Osteoblast (primary cell): Measurements from ENCODE around the gene NFATC4. TPM values are rescaled to one million over a fixed set of nuclear protein-coding genes. Genes with fewer than 3 reads are reported as not detected.

Source experiments
- DNase-seq: peaks from one replicate; pipeline ENCODE4 v3.0.0; 2011; ENCODE audit warnings: low spot score, mixed read lengths; ENCODE audit not compliant: insufficient read length; ENCODE audit errors: missing footprints
- H2AFZ ChIP-seq: 2 replicates; pipeline ENCODE4 v1.6.0; 2011; ENCODE audit warnings: mild to moderate bottlenecking, low read length
- H3K27ac ChIP-seq: 2 replicates; pipeline ENCODE4 v1.5.1; 2011; ENCODE audit warnings: mild to moderate bottlenecking, low read depth, low read length, moderate library complexity
- H3K27me3 ChIP-seq: 2 replicates; pipeline ENCODE4 v1.6.0; 2012; ENCODE audit warnings: mild to moderate bottlenecking, control low read depth, inconsistent platforms, low read length, moderate library complexity; ENCODE audit not compliant: insufficient read depth
- H3K36me3 ChIP-seq: 2 replicates; pipeline ENCODE4 v1.5.1; 2011; ENCODE audit warnings: mild to moderate bottlenecking, low read length, control low read depth, moderate library complexity; ENCODE audit not compliant: insufficient read depth
- H3K4me1 ChIP-seq: 2 replicates; pipeline ENCODE4 v1.5.1; 2011; ENCODE audit warnings: mild to moderate bottlenecking, low read length, control low read depth, moderate library complexity; ENCODE audit not compliant: insufficient read depth
- H3K4me2 ChIP-seq: 2 replicates; pipeline ENCODE4 v1.6.0; 2011; ENCODE audit warnings: mild to moderate bottlenecking, low read length; ENCODE audit not compliant: insufficient read depth
- H3K4me3 ChIP-seq: fragments of 200-600 bp; sonication (generic); 3 replicates; pipeline ENCODE4 v1.5.1; 2012; ENCODE audit warnings: mild to moderate bottlenecking, low read length, inconsistent platforms; ENCODE audit not compliant: insufficient read depth
- H3K79me2 ChIP-seq: 2 replicates; pipeline ENCODE4 v1.6.0; 2012; ENCODE audit warnings: mild to moderate bottlenecking, low read length, control low read depth, inconsistent platforms; ENCODE audit not compliant: insufficient read depth
- H3K9me3 ChIP-seq: 2 replicates; pipeline ENCODE4 v1.5.1; 2011; ENCODE audit warnings: low read depth, low read length, control low read depth
- H4K20me1 ChIP-seq: 2 replicates; pipeline ENCODE4 v1.6.0; 2012; ENCODE audit warnings: mild to moderate bottlenecking, low read length, control low read depth; ENCODE audit not compliant: insufficient read depth
- total RNA-seq: library from RNA; depleted of rRNA; stranded (reverse); fragments of >200 nt; gene quantifications from 2 replicates; pipeline ENCODE4 v1.2.3, GENCODE V29; 2012
- TF ChIP-seq, protein P1 (sequence below): IDR thresholded peaks from 2 replicates; pipeline ENCODE4 v1.5.1; 2011; ENCODE audit warnings: mild to moderate bottlenecking, low read depth, low read length, moderate library complexity; ENCODE audit errors: extremely low read depth

NFATC4 gene
- 101 and 107 TPM in 2 replicates for total RNA-seq

DNA sequence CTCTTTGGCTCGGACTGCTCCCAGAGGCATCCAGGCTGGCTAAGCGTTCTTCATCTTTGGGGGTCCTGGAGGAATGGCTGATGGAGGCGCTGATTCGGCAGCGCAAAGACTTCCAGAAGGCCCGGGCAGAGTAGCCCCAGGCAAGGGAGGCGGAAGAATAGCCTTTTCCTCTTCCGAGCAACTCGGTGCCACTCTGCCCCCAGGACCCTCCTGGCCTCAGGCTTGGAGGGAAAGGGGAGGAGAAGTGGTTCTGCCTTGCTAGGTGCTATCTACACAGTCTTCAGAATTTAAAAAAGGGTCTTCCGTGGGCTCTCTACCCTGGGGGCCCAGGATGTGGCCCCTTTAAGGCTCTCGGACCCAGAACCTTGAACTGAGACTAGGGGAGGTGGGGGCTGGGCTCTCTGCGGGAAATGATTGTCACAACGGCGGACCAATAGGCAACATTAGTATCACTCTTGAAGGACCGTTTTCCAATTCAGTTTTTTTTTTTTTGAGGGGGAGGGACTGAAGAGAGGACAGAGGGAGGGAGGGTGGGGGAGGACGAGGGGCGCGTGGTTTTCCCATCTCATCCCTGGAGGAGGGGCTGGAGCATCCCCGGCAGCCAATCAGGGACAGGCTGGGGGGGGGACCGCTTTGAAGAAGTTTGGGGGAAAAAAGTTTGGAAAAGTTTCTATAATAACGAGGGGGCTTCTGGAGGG is at the start of gene NFATC4:
NFATC4 (plus strand) TSS at position 671 of the 698 bp plus-strand sequence. CDS start 157 bp downstream, outside the sequence.
- peak; percentile 97 for DNase-seq
- Histone ChIP-seq H3K4me3 (peak within 1 kb of the TSS; percentile 90), H2AFZ (peak within 1 kb of the TSS; percentile 96), H3K36me3 (peaks cover 28% of the 10 kb centered on the region), H3K27ac (peak within 1 kb of the TSS; percentile 99), H3K4me1 (peaks cover 70% of the 10 kb centered on the region), H3K9me3 (no peaks in the 10 kb centered on the region), H4K20me1 (peaks cover 22% of the 10 kb centered on the region), H3K27me3 (no peaks in the 10 kb centered on the region), H3K4me2 (peak within 1 kb of the TSS; percentile 95), H3K79me2 (peaks cover 37% of the 10 kb centered on the region)
- TF ChIP-seq, protein P1, sequence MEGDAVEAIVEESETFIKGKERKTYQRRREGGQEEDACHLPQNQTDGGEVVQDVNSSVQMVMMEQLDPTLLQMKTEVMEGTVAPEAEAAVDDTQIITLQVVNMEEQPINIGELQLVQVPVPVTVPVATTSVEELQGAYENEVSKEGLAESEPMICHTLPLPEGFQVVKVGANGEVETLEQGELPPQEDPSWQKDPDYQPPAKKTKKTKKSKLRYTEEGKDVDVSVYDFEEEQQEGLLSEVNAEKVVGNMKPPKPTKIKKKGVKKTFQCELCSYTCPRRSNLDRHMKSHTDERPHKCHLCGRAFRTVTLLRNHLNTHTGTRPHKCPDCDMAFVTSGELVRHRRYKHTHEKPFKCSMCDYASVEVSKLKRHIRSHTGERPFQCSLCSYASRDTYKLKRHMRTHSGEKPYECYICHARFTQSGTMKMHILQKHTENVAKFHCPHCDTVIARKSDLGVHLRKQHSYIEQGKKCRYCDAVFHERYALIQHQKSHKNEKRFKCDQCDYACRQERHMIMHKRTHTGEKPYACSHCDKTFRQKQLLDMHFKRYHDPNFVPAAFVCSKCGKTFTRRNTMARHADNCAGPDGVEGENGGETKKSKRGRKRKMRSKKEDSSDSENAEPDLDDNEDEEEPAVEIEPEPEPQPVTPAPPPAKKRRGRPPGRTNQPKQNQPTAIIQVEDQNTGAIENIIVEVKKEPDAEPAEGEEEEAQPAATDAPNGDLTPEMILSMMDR: no peak

DNA sequence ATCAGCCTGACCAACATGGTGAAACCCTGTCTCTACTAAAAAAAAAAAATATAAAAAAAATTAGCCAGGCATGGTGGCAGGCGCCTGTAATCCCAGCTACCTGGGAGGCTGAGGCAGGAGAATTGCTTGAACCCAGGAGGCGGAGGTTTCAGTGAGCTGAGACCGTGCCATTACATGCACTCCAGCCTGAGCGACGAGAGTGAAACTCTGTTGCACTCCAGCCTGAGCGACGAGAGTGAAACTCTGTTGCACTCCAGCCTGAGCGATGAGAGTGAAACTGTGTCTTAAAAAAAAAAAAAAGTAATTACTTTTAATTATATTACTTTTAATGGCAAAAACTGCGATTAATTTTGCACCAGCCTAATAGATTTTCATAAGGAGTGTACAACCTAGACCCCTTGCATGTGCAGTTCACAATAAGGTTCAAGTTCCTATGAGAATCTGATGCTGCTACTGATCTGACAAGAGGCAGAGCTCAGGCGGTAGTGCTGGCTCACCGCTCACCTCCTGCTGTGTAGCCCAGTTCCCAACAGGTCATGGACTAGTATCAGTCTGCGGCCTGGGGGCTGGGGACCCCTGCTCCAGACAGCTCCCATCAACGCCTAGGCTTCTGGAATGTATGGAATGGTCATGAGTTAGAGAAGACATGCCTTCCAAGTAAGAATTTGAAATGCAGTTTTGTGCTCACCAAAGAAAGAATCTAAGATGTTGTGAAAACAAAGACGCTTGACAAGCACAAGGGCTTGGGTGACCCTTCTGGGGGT is 46.6 kb upstream of the NFATC4 start:
- H3K27me3 ChIP-seq: peaks cover 7% of the 10 kb centered on the region
- TF ChIP-seq, protein P1: no peak
- H3K79me2 ChIP-seq: no peaks in the 10 kb centered on the region
- no peak overlapping the region for H3K4me2 ChIP-seq
- H4K20me1 ChIP-seq: peaks cover 4% of the 10 kb centered on the region
- no peak overlapping the region for H3K27ac ChIP-seq
- no peaks in the 10 kb centered on the region for H3K9me3 ChIP-seq
- DNase-seq: no peak
- peaks cover 11% of the 10 kb centered on the region for H3K36me3 ChIP-seq
- no peak overlapping the region for H2AFZ ChIP-seq
- H3K4me3 ChIP-seq: no peak overlapping the region
- H3K4me1 ChIP-seq: peaks cover 8% of the 10 kb centered on the region

DNA sequence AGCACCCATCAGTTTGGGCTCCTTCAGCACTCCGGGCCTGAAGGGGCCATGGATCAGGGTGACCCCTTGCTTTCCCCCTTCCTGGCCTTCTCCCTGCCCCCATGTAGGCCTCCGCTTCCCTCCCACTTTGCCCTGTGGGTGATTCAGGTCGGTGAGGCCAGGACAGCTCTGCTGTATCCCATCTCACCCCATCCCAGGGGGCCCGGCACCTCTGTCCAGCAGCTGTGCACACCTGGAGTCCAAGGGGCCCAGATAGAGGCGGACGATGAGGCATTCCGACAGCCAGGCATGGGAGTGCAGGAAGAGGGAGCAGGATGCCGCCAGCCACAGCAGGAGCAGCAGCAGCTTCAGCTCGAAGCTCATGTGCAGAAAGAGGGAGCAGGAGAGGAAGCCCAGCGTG is 45.3 kb upstream of the NFATC4 start:
- Histone ChIP-seq H2AFZ (no peak overlapping the region), H4K20me1 (peaks cover 4% of the 10 kb centered on the region), H3K79me2 (no peaks in the 10 kb centered on the region), H3K4me3 (no peak overlapping the region), H3K36me3 (peaks cover 11% of the 10 kb centered on the region), H3K27me3 (no peaks in the 10 kb centered on the region), H3K27ac (no peak overlapping the region), H3K4me2 (no peak overlapping the region), H3K4me1 (peaks cover 2% of the 10 kb centered on the region), H3K9me3 (no peaks in the 10 kb centered on the region)
- TF ChIP-seq, protein P1: no peak
- peak; percentile 50 for DNase-seq

DNA sequence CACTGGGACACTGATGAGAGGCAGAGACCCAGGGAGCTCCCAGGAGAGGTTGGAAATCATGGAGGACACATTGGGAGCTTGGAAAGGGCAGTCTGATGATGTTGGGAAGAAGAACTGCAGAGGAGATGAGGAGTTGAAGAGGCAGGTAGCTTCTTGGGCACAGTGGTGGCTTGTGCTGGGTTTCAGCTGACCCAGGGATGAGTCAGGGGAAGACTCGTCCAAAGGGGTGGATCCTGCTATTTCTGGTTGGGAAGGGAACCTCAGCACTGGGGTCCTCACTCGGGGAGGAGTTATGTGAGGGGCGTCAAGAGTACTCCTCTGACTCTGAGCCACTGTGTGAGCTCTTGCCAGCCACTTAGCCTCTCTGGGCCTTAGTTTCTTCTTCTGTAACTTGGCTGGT is 44.6 kb upstream of the NFATC4 start:
- no peaks in the 10 kb centered on the region for H3K4me1 ChIP-seq
- TF ChIP-seq, protein P1: no peak
- H3K27me3 ChIP-seq: no peaks in the 10 kb centered on the region
- H3K9me3 ChIP-seq: no peaks in the 10 kb centered on the region
- peaks cover 11% of the 10 kb centered on the region for H3K36me3 ChIP-seq
- no peak overlapping the region for H3K4me2 ChIP-seq
- no peak overlapping the region for H3K27ac ChIP-seq
- H3K4me3 ChIP-seq: no peak overlapping the region
- H3K79me2 ChIP-seq: no peaks in the 10 kb centered on the region
- peak; percentile 91 for DNase-seq
- H4K20me1 ChIP-seq: peaks cover 4% of the 10 kb centered on the region
- H2AFZ ChIP-seq: no peak overlapping the region
